Measurements from ENCODE around the gene OR10K1. TPM values are rescaled to one million over a fixed set of nuclear protein-coding genes. Genes with fewer than 3 reads are reported as not detected.
"Not testable (repeated sequence)": the region's sequence is repeated elsewhere in the genome, so short reads cannot be mapped to it uniquely, and the experiment has no call there.

OR10K1 gene
- total and polyA plus RNA-seq, 2 donors (not counting 1 experiment from before 2014, with no cell fraction given) = not detected

GRCh38 chr1:158425027-158425426 lies 36.6 kb upstream of the OR10K1 start:
- POLR2A ChIA-PET = no interaction called here
- Mint-ChIP-seq H3K4me3 (no peak overlapping the region), H3K9me3 (ENCODE audit: insufficient read depth) (peaks cover 3% of the 10 kb centered on the region), H3K27me3 (peaks cover 3% of the 10 kb centered on the region), H3K4me1 (no peaks in the 10 kb centered on the region), H3K27ac (no peak overlapping the region)
- Histone ChIP-seq H3K9me3 (ENCODE audit: control extremely low read depth in 1 of 3, control insufficient read depth in 2 of 3, insufficient read depth in 1 of 3, low read length in 2 of 3) (no peaks in the 10 kb centered on the region), H3K9ac (ENCODE audit: low read length) (no peak overlapping the region), H3K79me2 (ENCODE audit: control insufficient read depth, insufficient read depth, low read length) (no peaks in the 10 kb centered on the region), H3K4me2 (replicated peaks; ENCODE audit: low read depth, low read length, poor library complexity, severe bottlenecking) (no peak overlapping the region), H2AFZ (ENCODE audit: insufficient read depth, low read depth, low read length, poor library complexity, severe bottlenecking) (no peak overlapping the region), H3K36me3 (replicated peaks in 1 of 2; ENCODE audit: control extremely low read depth in 1 of 2, control insufficient read depth in 1 of 2, extremely low read depth in 1 of 2, insufficient read depth in 2 of 2, low read length in 1 of 2) (no peaks in the 10 kb centered on the region), H3K27ac (ENCODE audit: low read length in 2 of 2) (no peak overlapping the region), H3K4me3 (ENCODE audit: control extremely low read depth in 1 of 5, extremely low read depth in 1 of 5, insufficient read depth in 1 of 5, low read depth in 2 of 5, low read length in 4 of 5) (no peak overlapping the region), H4K20me1 (ENCODE audit: control insufficient read depth, insufficient read depth, low read length, poor library complexity, severe bottlenecking) (no peaks in the 10 kb centered on the region), H3K4me1 (ENCODE audit: control insufficient read depth in 2 of 2, insufficient read depth in 2 of 2, low read length in 2 of 2) (no peaks in the 10 kb centered on the region), H3K27me3 (replicated peaks in 1 of 4; ENCODE audit: control extremely low read depth in 1 of 4, control insufficient read depth in 3 of 4, insufficient read depth in 4 of 4, low read length in 3 of 4) (peaks cover 0 to 3% (median 0%) of the 10 kb centered on the region in 4 experiments)
- CTCF ChIA-PET = interaction anchor here (0.6 kb wide), 1 partner anchor 489 kb away, joined by 3 read pairs; no protein-coding TSS in a partner anchor
- TF ChIP-seq EZH2 (IDR thresholded peaks at IDR 0.05; ENCODE audit: borderline replicate concordance, insufficient read depth, low read depth, low read length, poor library complexity, severe bottlenecking) (no peak), CTCF (IDR thresholded peaks at IDR 0.05) (no peak)
- DNase-seq (no peak), ATAC-seq (ENCODE audit: low read depth) (no peak)
- intact Hi-C loops (cut with micrococcal nuclease) = no loop called here

GRCh38 chr1:158426137-158426536 lies 35.5 kb upstream of the OR10K1 start, which contains the start of gene OR10K2:
Gene OR10K2 (minus strand): TSS chr1:158426237. CDS start chr1:158420866, 5,371 bp downstream.
- H3K9me3 Mint-ChIP-seq (ENCODE audit: insufficient read depth) = peaks cover 3% of the 10 kb centered on the region
- H3K27ac ChIP-seq (ENCODE audit: low read length in 2 of 2) = no peak within 1 kb of the TSS
- no peaks in the 10 kb centered on the region for H4K20me1 ChIP-seq (ENCODE audit: control insufficient read depth, insufficient read depth, low read length, poor library complexity, severe bottlenecking)
- no peak for TF ChIP-seq CTCF (IDR thresholded peaks at IDR 0.05)
- TF ChIP-seq EZH2 (IDR thresholded peaks at IDR 0.05; ENCODE audit: borderline replicate concordance, insufficient read depth, low read depth, low read length, poor library complexity, severe bottlenecking) = no peak
- H3K4me3 Mint-ChIP-seq = no peak within 1 kb of the TSS
- H3K4me2 ChIP-seq (replicated peaks; ENCODE audit: low read depth, low read length, poor library complexity, severe bottlenecking) = no peak within 1 kb of the TSS
- no peak within 1 kb of the TSS for H3K27ac Mint-ChIP-seq
- intact Hi-C loops (cut with micrococcal nuclease) = no loop called here
- CTCF ChIA-PET = no interaction called here
- H3K79me2 ChIP-seq (ENCODE audit: control insufficient read depth, insufficient read depth, low read length) = no peaks in the 10 kb centered on the region
- no peak within 1 kb of the TSS for H3K4me3 ChIP-seq (ENCODE audit: control extremely low read depth in 1 of 5, extremely low read depth in 1 of 5, insufficient read depth in 1 of 5, low read depth in 2 of 5, low read length in 4 of 5)
- peaks cover 0 to 3% (median 0%) of the 10 kb centered on the region in 4 experiments for H3K27me3 ChIP-seq (replicated peaks in 1 of 4; ENCODE audit: control extremely low read depth in 1 of 4, control insufficient read depth in 3 of 4, insufficient read depth in 4 of 4, low read length in 3 of 4)
- DNase-seq (no peak), ATAC-seq (ENCODE audit: low read depth) (no peak)
- POLR2A ChIA-PET = no interaction called here
- no peaks in the 10 kb centered on the region for H3K9me3 ChIP-seq (ENCODE audit: control extremely low read depth in 1 of 3, control insufficient read depth in 2 of 3, insufficient read depth in 1 of 3, low read length in 2 of 3)
- WGBS (ENCODE audit: insufficient coverage) = no CpG with 5 or more reads among the region's 1 CpG
- H2AFZ ChIP-seq (ENCODE audit: insufficient read depth, low read depth, low read length, poor library complexity, severe bottlenecking) = no peak within 1 kb of the TSS
- H3K27me3 Mint-ChIP-seq = peaks cover 7% of the 10 kb centered on the region
- H3K9ac ChIP-seq (ENCODE audit: low read length) = no peak within 1 kb of the TSS
- no peaks in the 10 kb centered on the region for H3K4me1 Mint-ChIP-seq
- H3K4me1 ChIP-seq (ENCODE audit: control insufficient read depth in 2 of 2, insufficient read depth in 2 of 2, low read length in 2 of 2) = no peaks in the 10 kb centered on the region
- H3K36me3 ChIP-seq (replicated peaks in 1 of 2; ENCODE audit: control extremely low read depth in 1 of 2, control insufficient read depth in 1 of 2, extremely low read depth in 1 of 2, insufficient read depth in 2 of 2, low read length in 1 of 2) = no peaks in the 10 kb centered on the region

GRCh38 chr1:158430163-158430562 lies 31.5 kb upstream of the OR10K1 start:
- intact Hi-C loops (cut with micrococcal nuclease); DNase-seq; H3K27ac Mint-ChIP-seq; H3K4me3 Mint-ChIP-seq; H3K27ac ChIP-seq (ENCODE audit: low read length in 2 of 2); ATAC-seq (ENCODE audit: low read depth); H3K9me3 Mint-ChIP-seq (ENCODE audit: insufficient read depth); H3K4me1 ChIP-seq (ENCODE audit: control insufficient read depth in 2 of 2, insufficient read depth in 2 of 2, low read length in 2 of 2); H3K4me2 ChIP-seq (replicated peaks; ENCODE audit: low read depth, low read length, poor library complexity, severe bottlenecking); POLR2A ChIA-PET; H3K4me1 Mint-ChIP-seq; H2AFZ ChIP-seq (ENCODE audit: insufficient read depth, low read depth, low read length, poor library complexity, severe bottlenecking); CTCF ChIA-PET; H4K20me1 ChIP-seq (ENCODE audit: control insufficient read depth, insufficient read depth, low read length, poor library complexity, severe bottlenecking); H3K36me3 ChIP-seq (replicated peaks in 1 of 2; ENCODE audit: control extremely low read depth in 1 of 2, control insufficient read depth in 1 of 2, extremely low read depth in 1 of 2, insufficient read depth in 2 of 2, low read length in 1 of 2); H3K9ac ChIP-seq (ENCODE audit: low read length); H3K4me3 ChIP-seq (ENCODE audit: control extremely low read depth in 1 of 5, extremely low read depth in 1 of 5, insufficient read depth in 1 of 5, low read depth in 2 of 5, low read length in 4 of 5); H3K79me2 ChIP-seq (ENCODE audit: control insufficient read depth, insufficient read depth, low read length): not testable (repeated sequence)
- peaks cover 12% of the 10 kb centered on the region for H3K27me3 Mint-ChIP-seq
- Histone ChIP-seq H3K9me3 (ENCODE audit: control extremely low read depth in 1 of 3, control insufficient read depth in 2 of 3, insufficient read depth in 1 of 3, low read length in 2 of 3) (peaks cover 0 to 13% (median 6%) of the 10 kb centered on the region in 3 donors), H3K27me3 (replicated peaks in 1 of 4; ENCODE audit: control extremely low read depth in 1 of 4, control insufficient read depth in 3 of 4, insufficient read depth in 4 of 4, low read length in 3 of 4) (peaks cover 0 to 15% (median 5%) of the 10 kb centered on the region in 4 experiments)
- 66% methylated on average over 3 of the region's 3 CpGs for WGBS (ENCODE audit: insufficient coverage)
